GM10266 (cell line): ENCODE measurements around the gene APMAP.

Experiments used
- DNase-seq: peaks from one replicate; pipeline ENCODE4 v3.0.0; 2012; ENCODE audit errors: extremely low spot score
- TF ChIP-seq, protein P1 (sequence below): IDR thresholded peaks from 2 replicates; pipeline ENCODE4 v1.5.1; 2012; ENCODE audit warnings: mild to moderate bottlenecking, low read depth; ENCODE audit not compliant: control insufficient read depth, insufficient read depth; ENCODE audit errors: missing control alignments

APMAP gene

DNA sequence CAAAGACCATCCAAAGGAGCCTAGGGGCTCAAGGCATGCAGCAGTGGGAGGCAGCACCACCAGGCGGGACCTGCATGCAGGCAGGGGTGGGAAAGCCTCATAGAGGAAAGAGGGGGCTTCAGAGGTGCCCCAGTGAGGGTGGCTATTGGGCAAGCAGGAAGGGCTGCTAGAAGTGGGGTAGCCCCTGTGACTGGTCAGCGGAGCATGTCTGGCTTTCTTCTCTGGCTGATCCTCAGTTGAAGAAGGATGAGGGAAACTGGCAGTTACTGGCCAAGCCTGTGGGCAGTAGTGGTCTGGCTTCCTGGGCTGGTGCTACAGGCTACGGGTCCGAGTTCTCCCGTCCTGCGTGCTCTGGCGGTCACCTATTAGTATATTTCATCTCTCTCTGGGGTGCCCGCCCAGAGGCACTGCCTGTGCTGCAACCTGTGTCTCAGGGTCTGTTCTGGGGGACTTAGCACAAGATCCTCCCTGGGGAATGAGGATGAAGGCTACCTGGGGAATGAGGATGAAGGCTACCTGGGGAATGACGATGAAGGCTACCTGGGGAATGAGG lies 79.4 kb downstream of the APMAP start:
- no peak for DNase-seq
- TF ChIP-seq, protein P1, sequence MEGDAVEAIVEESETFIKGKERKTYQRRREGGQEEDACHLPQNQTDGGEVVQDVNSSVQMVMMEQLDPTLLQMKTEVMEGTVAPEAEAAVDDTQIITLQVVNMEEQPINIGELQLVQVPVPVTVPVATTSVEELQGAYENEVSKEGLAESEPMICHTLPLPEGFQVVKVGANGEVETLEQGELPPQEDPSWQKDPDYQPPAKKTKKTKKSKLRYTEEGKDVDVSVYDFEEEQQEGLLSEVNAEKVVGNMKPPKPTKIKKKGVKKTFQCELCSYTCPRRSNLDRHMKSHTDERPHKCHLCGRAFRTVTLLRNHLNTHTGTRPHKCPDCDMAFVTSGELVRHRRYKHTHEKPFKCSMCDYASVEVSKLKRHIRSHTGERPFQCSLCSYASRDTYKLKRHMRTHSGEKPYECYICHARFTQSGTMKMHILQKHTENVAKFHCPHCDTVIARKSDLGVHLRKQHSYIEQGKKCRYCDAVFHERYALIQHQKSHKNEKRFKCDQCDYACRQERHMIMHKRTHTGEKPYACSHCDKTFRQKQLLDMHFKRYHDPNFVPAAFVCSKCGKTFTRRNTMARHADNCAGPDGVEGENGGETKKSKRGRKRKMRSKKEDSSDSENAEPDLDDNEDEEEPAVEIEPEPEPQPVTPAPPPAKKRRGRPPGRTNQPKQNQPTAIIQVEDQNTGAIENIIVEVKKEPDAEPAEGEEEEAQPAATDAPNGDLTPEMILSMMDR, result no peak
